ENCODE results near the gene TAF1A. TPM values are rescaled to one million over a fixed set of nuclear protein-coding genes. Genes with fewer than 3 reads are reported as not detected.

TAF1A gene
- total RNA-seq, 1 donor from 2014 or later = 32.8 TPM

DNA sequence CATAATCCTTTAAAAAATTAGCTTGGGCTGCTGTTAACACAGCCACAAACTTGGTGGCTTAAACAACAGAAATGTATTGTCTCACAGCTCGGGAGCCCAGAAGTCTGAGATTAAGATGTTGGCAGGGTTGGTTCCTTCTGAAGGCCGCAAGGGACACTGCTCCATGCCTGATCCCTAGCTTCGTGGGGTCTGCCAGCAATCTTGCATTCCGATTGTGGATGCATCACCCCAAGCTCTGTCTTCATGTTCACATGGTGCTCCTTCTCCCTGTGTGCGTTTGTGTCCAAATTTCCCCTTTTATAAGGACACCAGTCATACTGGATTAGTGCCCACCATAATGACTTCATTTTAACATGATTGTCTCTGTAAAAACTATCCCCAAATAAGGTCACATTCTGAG, 36.9 kb downstream of the TAF1A start:
- no peak overlapping the region for H3K4me2 ChIP-seq
- peaks cover under 1% of the 10 kb centered on the region for H3K27me3 Mint-ChIP-seq (ENCODE audit: insufficient read depth, low read depth)
- H3K4me3 ChIP-seq = no peak overlapping the region
- H2AFZ ChIP-seq (replicated peaks) = no peak overlapping the region
- DNase-seq (ENCODE audit: low spot score) = no peak
- TF ChIP-seq EZH2phosphoT487 (IDR thresholded peaks at IDR 0.05) (no peak), EZH2 (IDR thresholded peaks at IDR 0.05) (no peak)
- TF ChIP-seq, protein P1, sequence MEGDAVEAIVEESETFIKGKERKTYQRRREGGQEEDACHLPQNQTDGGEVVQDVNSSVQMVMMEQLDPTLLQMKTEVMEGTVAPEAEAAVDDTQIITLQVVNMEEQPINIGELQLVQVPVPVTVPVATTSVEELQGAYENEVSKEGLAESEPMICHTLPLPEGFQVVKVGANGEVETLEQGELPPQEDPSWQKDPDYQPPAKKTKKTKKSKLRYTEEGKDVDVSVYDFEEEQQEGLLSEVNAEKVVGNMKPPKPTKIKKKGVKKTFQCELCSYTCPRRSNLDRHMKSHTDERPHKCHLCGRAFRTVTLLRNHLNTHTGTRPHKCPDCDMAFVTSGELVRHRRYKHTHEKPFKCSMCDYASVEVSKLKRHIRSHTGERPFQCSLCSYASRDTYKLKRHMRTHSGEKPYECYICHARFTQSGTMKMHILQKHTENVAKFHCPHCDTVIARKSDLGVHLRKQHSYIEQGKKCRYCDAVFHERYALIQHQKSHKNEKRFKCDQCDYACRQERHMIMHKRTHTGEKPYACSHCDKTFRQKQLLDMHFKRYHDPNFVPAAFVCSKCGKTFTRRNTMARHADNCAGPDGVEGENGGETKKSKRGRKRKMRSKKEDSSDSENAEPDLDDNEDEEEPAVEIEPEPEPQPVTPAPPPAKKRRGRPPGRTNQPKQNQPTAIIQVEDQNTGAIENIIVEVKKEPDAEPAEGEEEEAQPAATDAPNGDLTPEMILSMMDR (IDR thresholded peaks at IDR 0.05) = no peak
- no peaks in the 10 kb centered on the region for H3K79me2 ChIP-seq (ENCODE audit: low read depth)
- no peaks in the 10 kb centered on the region for H4K20me1 ChIP-seq (ENCODE audit: low read depth)
- no peak overlapping the region for H3K27ac Mint-ChIP-seq
- H3K27ac ChIP-seq = no peak overlapping the region
- H3K9me3 Mint-ChIP-seq = no peaks in the 10 kb centered on the region
- no peak overlapping the region for H3K9ac ChIP-seq
- H3F3A ChIP-seq (ENCODE audit: low read depth) = no peaks in the 10 kb centered on the region
- no peaks in the 10 kb centered on the region for H3K36me3 ChIP-seq
- H3K4me3 Mint-ChIP-seq = no peak overlapping the region
- no peaks in the 10 kb centered on the region for H3K4me1 ChIP-seq
- no peaks in the 10 kb centered on the region for H3K27me3 ChIP-seq
- H3K36me3 Mint-ChIP-seq = peaks cover 4% of the 10 kb centered on the region
- H3K4me1 Mint-ChIP-seq = peaks cover 7% of the 10 kb centered on the region
- H3K9me3 ChIP-seq (ENCODE audit: low read depth) = no peaks in the 10 kb centered on the region

DNA sequence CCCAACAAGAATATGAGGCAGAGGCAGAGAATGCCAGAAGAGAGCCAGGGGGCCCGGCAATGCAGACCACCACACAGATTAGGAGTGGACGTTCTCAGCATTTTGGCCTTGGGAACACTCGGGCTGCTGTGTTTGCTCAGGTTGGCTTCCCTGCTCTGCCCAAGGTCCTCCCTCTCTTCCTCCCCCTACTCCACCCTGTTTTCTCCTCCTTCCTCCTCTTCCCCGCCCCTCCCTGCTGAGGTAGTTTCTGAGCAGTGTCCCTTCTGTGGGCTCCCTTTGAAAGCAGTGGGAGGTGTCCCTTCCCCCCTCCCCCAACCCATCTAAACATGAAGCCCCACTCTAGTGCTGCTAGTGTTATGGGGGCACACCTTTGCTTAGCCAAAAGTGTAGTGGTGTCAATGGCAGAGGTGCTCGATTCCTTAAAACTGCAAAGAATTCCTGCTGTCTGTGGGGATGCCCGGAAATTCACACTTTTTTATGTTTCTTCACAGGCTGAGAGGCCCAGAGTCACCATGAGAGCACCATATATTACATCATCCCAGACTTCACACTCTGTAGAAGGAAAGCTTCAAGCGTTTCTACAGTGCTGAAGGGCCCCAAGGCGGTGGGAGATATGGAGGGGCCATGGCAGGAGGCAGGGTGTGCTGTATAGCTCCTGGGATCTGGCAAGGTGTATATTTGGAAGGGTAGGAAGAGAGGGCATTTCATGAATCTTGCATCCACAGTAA, 41.6 kb downstream of the TAF1A start, which contains the start of gene HHIPL2:
Gene HHIPL2, minus strand, starts transcription at position 161 of the 728 bp plus-strand sequence. Its CDS starts 60 bp downstream, at position 101.
- Histone ChIP-seq H3K4me3 (no peak within 1 kb of the TSS), H3K9ac (no peak within 1 kb of the TSS), H3K79me2 (ENCODE audit: low read depth) (no peaks in the 10 kb centered on the region), H3F3A (ENCODE audit: low read depth) (peaks cover 9% of the 10 kb centered on the region), H3K27me3 (no peaks in the 10 kb centered on the region), H4K20me1 (ENCODE audit: low read depth) (no peaks in the 10 kb centered on the region), H3K27ac (no peak within 1 kb of the TSS), H3K36me3 (no peaks in the 10 kb centered on the region), H2AFZ (replicated peaks) (peak within 1 kb of the TSS; percentile 33), H3K9me3 (ENCODE audit: low read depth) (no peaks in the 10 kb centered on the region), H3K4me1 (peaks cover 18% of the 10 kb centered on the region), H3K4me2 (peak within 1 kb of the TSS; percentile 51)
- Mint-ChIP-seq H3K9me3 (no peaks in the 10 kb centered on the region), H3K36me3 (no peaks in the 10 kb centered on the region), H3K4me3 (peak within 1 kb of the TSS; percentile 26), H3K27me3 (ENCODE audit: insufficient read depth, low read depth) (no peaks in the 10 kb centered on the region), H3K27ac (peak within 1 kb of the TSS; percentile 84), H3K4me1 (peaks cover 28% of the 10 kb centered on the region)
- TF ChIP-seq EZH2 (IDR thresholded peaks at IDR 0.05) (no peak), EZH2phosphoT487 (IDR thresholded peaks at IDR 0.05) (no peak)
- TF ChIP-seq, protein P1 (IDR thresholded peaks at IDR 0.05) = no peak
- no peak for DNase-seq (ENCODE audit: low spot score)

DNA sequence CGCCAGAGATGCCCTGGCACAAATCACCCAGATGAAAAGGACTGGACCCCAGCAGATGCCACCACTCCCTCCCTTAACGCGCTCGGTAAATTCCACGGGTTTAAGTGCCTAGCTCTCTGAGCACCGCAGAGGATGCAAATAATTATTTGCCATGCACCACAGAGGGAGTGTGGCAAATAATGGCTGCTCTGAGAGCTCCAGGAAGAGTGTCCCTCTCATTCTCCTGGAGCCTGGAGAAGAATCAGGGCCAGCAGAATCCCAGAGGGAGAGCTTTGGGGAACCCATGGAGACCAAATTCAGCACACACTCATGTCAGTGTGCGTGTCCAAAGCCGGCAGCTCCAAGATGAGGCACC, 42.5 kb downstream of the TAF1A start:
- Histone ChIP-seq H3K4me3 (no peak overlapping the region), H3K79me2 (ENCODE audit: low read depth) (no peaks in the 10 kb centered on the region), H3K27me3 (no peaks in the 10 kb centered on the region), H3K9me3 (ENCODE audit: low read depth) (no peaks in the 10 kb centered on the region), H3F3A (ENCODE audit: low read depth) (peaks cover 9% of the 10 kb centered on the region), H4K20me1 (ENCODE audit: low read depth) (no peaks in the 10 kb centered on the region), H3K36me3 (no peaks in the 10 kb centered on the region), H2AFZ (replicated peaks) (peak overlapping the region; percentile 33), H3K4me2 (peak overlapping the region; percentile 51), H3K4me1 (peaks cover 18% of the 10 kb centered on the region), H3K9ac (no peak overlapping the region), H3K27ac (no peak overlapping the region)
- no peak for DNase-seq (ENCODE audit: low spot score)
- no peak for TF ChIP-seq EZH2phosphoT487 (IDR thresholded peaks at IDR 0.05)
- TF ChIP-seq EZH2 (IDR thresholded peaks at IDR 0.05) = no peak
- TF ChIP-seq, protein P1 (IDR thresholded peaks at IDR 0.05) = no peak
- Mint-ChIP-seq H3K27me3 (ENCODE audit: insufficient read depth, low read depth) (no peaks in the 10 kb centered on the region), H3K4me3 (peak overlapping the region; percentile 26), H3K4me1 (peaks cover 28% of the 10 kb centered on the region), H3K27ac (peak overlapping the region; percentile 84), H3K9me3 (no peaks in the 10 kb centered on the region), H3K36me3 (no peaks in the 10 kb centered on the region)

All from neural progenitor cell (in vitro differentiated cells).